Neural progenitor cell (in vitro differentiated cells): ENCODE results near the gene FNIP2.

ENCODE experiments used
- EZH2phosphoT487 ChIP-seq: fragments of 200-600 bp; sonication (generic); IDR thresholded peaks from 2 replicates; pipeline ENCODE4 v1.6.1; 2017; ENCODE audit warnings: antibody characterized with exemption
- TF ChIP-seq, protein P1 (sequence below): fragments of 200-600 bp; sonication (generic); IDR thresholded peaks from 2 replicates; pipeline ENCODE4 v1.5.1; 2017; ENCODE audit warnings: antibody characterized with exemption, mild to moderate bottlenecking

GRCh38 chr4:158814207-158814606, 45.4 kb downstream of the FNIP2 start:
- TF ChIP-seq, protein P1, sequence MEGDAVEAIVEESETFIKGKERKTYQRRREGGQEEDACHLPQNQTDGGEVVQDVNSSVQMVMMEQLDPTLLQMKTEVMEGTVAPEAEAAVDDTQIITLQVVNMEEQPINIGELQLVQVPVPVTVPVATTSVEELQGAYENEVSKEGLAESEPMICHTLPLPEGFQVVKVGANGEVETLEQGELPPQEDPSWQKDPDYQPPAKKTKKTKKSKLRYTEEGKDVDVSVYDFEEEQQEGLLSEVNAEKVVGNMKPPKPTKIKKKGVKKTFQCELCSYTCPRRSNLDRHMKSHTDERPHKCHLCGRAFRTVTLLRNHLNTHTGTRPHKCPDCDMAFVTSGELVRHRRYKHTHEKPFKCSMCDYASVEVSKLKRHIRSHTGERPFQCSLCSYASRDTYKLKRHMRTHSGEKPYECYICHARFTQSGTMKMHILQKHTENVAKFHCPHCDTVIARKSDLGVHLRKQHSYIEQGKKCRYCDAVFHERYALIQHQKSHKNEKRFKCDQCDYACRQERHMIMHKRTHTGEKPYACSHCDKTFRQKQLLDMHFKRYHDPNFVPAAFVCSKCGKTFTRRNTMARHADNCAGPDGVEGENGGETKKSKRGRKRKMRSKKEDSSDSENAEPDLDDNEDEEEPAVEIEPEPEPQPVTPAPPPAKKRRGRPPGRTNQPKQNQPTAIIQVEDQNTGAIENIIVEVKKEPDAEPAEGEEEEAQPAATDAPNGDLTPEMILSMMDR: no peak
- TF ChIP-seq EZH2phosphoT487: no peak
